HG03097 (cell line): ENCODE measurements around the gene SLC2A4.
A peak's percentile ranks its signal among the peaks of the same experiment; 100 is the strongest.

Source experiments
- ATAC-seq: cut with Tn5 transposase; IDR thresholded peaks from one replicate; pipeline ENCODE4 v1.9.1; 2021; ENCODE audit not compliant: unreplicated experiment, low FRiP score

The SLC2A4 gene

GRCh38 chr17:7295230-7296180 is 14.0 kb downstream of the SLC2A4 start:
- no peak for ATAC-seq

GRCh38 chr17:7296189-7296861 is 14.8 kb downstream of the SLC2A4 start:
- no peak for ATAC-seq

GRCh38 chr17:7304179-7304578 is 22.7 kb downstream of the SLC2A4 start:
- no peak for ATAC-seq

GRCh38 chr17:7306911-7307685 is 25.6 kb downstream of the SLC2A4 start, which contains the start of gene EIF5A:
EIF5A (plus strand) TSS chr17:7307628; CDS start chr17:7309636, 2,008 bp downstream.
- ATAC-seq: peak; percentile 67

GRCh38 chr17:7307686-7308624 is 26.4 kb downstream of the SLC2A4 start:
- ATAC-seq: peak; percentile 1

- no peak for ATAC-seq
These were observed 27.3 kb downstream of the SLC2A4 start for GRCh38 chr17:7308625-7309433.

- ATAC-seq: no peak
These were observed 28.1 kb downstream of the SLC2A4 start for GRCh38 chr17:7309628-7310027.

GRCh38 chr17:7311110-7311705 is 29.7 kb downstream of the SLC2A4 start:
- no peak for ATAC-seq

GRCh38 chr17:7312432-7313087 is 31.0 kb downstream of the SLC2A4 start:
- no peak for ATAC-seq

GRCh38 chr17:7313088-7313889 is 31.8 kb downstream of the SLC2A4 start:
- no peak for ATAC-seq

GRCh38 chr17:7313890-7314718 is 32.6 kb downstream of the SLC2A4 start:
- ATAC-seq: no peak

GRCh38 chr17:7314719-7315569 is 33.4 kb downstream of the SLC2A4 start, which contains the start of gene GPS2:
GPS2 (minus strand) TSS chr17:7315360; CDS start chr17:7315052, 308 bp downstream.
- ATAC-seq: peak; percentile 53

GRCh38 chr17:7315570-7316235 is 34.2 kb downstream of the SLC2A4 start:
- no peak for ATAC-seq

GRCh38 chr17:7317161-7317803 is 35.8 kb downstream of the SLC2A4 start:
- no peak for ATAC-seq
